Motor neuron (in vitro differentiated cells): ENCODE data around the gene SGSM2. TPM values are rescaled to one million over a fixed set of nuclear protein-coding genes. Genes with fewer than 3 reads are reported as not detected.
A peak's percentile ranks its signal among the peaks of the same experiment; 100 is the strongest.

ENCODE experiments used
- ATAC-seq, 8 experiments: fragments of 200-7000 bp; cut with Tn5 transposase; replicated peaks in 6 of 8; 2 replicates each; pipeline ENCODE4 v1.8.0; 2021; ENCODE audit warnings: mild to moderate bottlenecking in 8 of 8, moderate library complexity in 8 of 8
- H3K27ac ChIP-seq, 2 donors: fragments of 250-450 bp; sonication (Bioruptor Pico); 2 replicates each; pipeline ENCODE4 v1.9.0; 2021; ENCODE audit warnings: antibody characterized with exemption in 2 of 2, mild to moderate bottlenecking in 2 of 2, moderate library complexity in 1 of 2
- H3K4me1 ChIP-seq, 2 donors: fragments of 250-450 bp; sonication (Bioruptor Pico); replicated peaks in 1 of 2; 2 replicates each; pipeline ENCODE4 v1.6.1; 2021; ENCODE audit warnings: antibody characterized with exemption in 2 of 2, mild to moderate bottlenecking in 2 of 2, moderate library complexity in 1 of 2
- H3K4me3 ChIP-seq, 5 donors: fragments of 250-450 bp; sonication (Bioruptor Pico); 2 replicates each; pipeline ENCODE4 v1.9.0; 2021; ENCODE audit warnings: antibody characterized with exemption in 5 of 5, mild to moderate bottlenecking in 5 of 5, moderate library complexity in 4 of 5
- WGBS, 10 experiments: fragments of 450-650 bp; shearing (Covaris generic); methylation state at CpG; one replicate each; pipeline ENCODE4 v1.0.0; 2022; 5-methylcytosine and 5-hydroxymethylcytosine counted together
- in situ Hi-C, 9 experiments: fragments of 400-800 bp; cut with MboI; loops; one replicate each; pipeline ENCODE4 v1.15.0; 2021; ENCODE audit warnings: low sequenced_read_pairs in 9 of 9, low pct_unique_long_range_greater_than_20kb in 2 of 9; ENCODE audit not compliant: unreplicated experiment in 9 of 9
- total RNA-seq, 8 experiments: library from RNA; unstranded; fragments of 300-600 nt; gene quantifications; 2 replicates each; pipeline versions ENCODE4 v1.2.3 to v1.2.4, GENCODE V29; 2022

The SGSM2 gene
- total RNA-seq, 8 experiments from 2014 or later: 33.4 to 95.6 (median 46.4) TPM

- no peak for ATAC-seq
These were observed 38.1 kb downstream of the SGSM2 start for GRCh38 chr17:2375406-2375805.

DNA sequence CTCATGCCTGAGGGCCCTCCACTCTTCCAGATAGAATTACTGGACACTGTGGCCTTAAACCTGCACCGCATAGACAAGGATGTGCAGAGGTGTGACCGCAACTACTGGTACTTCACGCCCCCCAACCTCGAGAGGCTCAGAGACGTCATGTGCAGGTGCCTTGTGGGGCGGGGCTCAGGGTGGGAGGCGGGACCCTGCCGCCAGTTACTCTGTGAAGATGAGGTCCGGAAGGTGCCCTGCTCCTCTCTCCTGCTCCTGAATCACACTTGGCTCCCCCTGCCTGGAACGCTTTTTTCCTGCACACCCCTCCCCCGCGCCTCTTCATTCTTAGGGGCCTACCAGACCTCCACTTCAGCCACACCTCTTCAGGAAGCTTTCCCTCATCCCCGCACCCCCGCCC is 38.8 kb downstream of the SGSM2 start:
- no peak for ATAC-seq
- H3K4me3 ChIP-seq: no peak overlapping the region
- in situ Hi-C loops: no loop called here
- no peaks in the 10 kb centered on the region for H3K4me1 ChIP-seq
- WGBS, 10 experiments: 100% methylated on average over 2 to 4 of the region's 14 CpGs; no CpG with 5 or more reads in 7 of the 10 experiments
- H3K27ac ChIP-seq: no peak overlapping the region

More at GRCh38 chr17:2375406-2375805, 38.1 kb downstream of the SGSM2 start:
- Histone ChIP-seq H3K4me1 (no peaks in the 10 kb centered on the region), H3K4me3 (no peak overlapping the region), H3K27ac (no peak overlapping the region)
- 88 to 100% (median 97%) methylated on average over 6 to 10 of the region's 19 CpGs; no CpG with 5 or more reads in 6 of the 10 experiments for WGBS, 10 experiments
- in situ Hi-C loops: no loop called here

DNA sequence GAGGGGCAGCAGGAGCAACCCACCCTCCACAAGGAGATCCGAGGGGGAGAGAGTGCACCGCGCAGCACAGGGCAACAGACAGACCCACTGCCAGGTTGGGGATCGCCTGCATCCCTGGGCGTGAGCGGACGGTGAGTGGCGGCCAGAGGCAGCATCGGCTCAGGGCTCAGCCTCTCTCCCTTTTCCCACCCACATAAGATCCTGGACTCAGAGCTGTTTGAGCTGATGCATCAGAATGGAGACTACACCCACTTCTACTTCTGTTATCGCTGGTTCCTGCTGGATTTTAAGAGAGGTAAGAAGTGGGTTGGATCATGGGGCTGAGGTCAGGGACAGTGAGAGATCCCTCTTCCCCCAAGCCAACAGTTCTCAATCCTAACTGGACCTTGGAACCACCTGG is 40.4 kb downstream of the SGSM2 start:
- peaks cover under 1 to 2% of the 10 kb centered on the region in 2 donors for H3K4me1 ChIP-seq
- in situ Hi-C loops: no loop called here
- ATAC-seq: no peak
- no peak overlapping the region for H3K27ac ChIP-seq
- no peak overlapping the region for H3K4me3 ChIP-seq
- WGBS, 10 experiments: 83 to 96% (median 90%) methylated on average over 2 to 9 of the region's 10 CpGs; no CpG with 5 or more reads in 5 of the 10 experiments

DNA sequence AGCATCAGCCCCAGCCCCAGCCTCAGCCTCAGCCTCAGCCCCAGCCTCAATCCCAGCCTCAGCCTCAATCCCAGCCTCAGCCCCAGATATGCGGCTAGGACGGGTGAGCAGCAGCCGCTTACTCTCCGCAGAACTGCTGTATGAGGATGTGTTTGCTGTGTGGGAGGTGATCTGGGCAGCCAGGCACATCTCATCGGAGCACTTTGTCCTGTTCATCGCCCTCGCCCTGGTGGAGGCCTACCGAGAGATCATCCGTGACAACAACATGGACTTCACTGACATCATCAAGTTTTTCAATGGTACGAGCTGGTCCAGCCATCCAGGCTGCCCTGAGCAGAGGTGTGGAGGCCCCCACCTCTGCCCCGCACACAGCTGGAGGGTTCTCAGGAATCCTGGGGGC is 41.6 kb downstream of the SGSM2 start:
- ATAC-seq: no peak
- WGBS, 10 experiments: 80 to 100% (median 92%) methylated on average over 3 to 7 of the region's 11 CpGs; no CpG with 5 or more reads in 6 of the 10 experiments
- in situ Hi-C loops: no loop called here
- Histone ChIP-seq H3K4me1 (peaks cover 3 to 6% of the 10 kb centered on the region in 2 donors), H3K4me3 (no peak overlapping the region), H3K27ac (no peak overlapping the region)

DNA sequence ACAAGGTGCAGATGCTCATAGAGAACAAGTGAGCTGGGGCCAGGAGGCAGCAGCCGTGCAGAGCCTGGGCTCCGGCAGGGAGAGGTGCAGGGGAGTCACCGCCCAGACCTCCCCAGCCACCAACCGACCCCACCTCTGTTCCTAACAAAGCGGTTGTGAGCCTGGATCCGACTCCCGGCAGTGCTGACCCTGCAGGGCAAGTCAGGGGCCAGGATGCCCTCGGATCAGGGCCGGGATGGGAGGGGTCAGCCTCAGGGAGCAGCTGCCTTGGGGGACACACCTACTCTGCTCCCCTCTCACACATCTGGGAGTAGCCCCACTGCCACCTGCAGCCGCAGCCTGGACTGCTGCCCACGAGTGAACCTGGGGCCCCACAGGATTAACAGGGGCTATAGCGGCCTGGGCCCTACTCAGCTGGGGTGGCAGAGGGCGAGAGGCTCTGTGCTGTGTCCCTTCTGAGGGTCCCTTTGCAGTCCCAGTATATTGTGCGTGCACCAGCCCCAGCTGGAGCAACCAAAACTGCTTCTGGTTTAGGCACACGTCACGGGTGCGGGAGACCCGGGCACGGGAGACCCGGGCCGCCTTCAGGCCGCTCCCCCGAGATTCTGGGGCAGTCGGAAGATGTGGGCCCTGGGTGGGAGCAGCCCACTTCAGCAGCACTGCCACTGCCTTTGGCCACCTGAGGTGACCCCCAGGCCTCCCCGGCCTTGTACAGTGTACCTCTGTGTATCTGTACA is 42.4 kb downstream of the SGSM2 start:
- peak in 5 of 8 experiments; percentile 0 to 5 (median 2) for ATAC-seq
- 94 to 98% methylated on average over 9 to 10 of the region's 25 CpGs; no CpG with 5 or more reads in 8 of the 10 experiments for WGBS, 10 experiments
- Histone ChIP-seq H3K27ac (no peak overlapping the region), H3K4me1 (peaks cover 10 to 12% of the 10 kb centered on the region in 2 donors), H3K4me3 (no peak overlapping the region)
- in situ Hi-C loops: no loop called here

DNA sequence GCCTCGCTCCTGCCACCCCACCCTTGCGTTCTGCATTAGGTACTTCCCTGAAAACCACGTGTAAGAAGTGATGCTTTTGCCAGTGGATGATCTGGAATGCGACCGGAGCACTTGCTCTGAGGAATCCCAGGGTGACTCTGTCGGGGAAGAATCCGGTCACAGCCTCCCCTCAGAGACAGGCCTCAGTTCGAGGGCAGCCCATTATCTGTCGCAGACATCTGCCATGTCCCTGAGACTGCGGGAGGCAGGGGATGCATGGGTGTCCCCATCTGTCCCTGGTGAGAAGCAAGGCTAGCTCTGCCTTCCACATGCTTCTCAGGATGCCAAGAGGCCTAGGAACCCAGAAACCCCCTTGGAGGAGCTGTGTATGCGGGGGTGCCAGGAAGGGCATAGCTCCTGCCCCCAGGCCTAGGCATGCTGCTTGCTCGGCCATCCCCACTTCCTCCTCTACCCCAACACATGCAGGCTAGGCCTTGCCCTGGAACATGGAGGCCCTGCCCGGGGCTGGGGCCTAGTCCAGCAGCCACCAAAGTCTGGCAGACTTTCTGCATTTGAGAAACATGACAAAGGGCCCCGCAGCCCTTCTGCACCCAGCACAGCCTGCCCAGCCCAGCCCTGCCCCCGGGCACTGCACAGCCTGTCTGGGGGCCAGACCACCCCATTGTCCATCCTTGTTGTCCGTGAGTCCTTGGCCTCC is 43.1 kb downstream of the SGSM2 start:
- 10 to 100% (median 88%) methylated on average over 1 to 13 of the region's 16 CpGs; no CpG with 5 or more reads in 5 of the 10 experiments for WGBS, 10 experiments
- Histone ChIP-seq H3K4me1 (peaks cover 17 to 19% of the 10 kb centered on the region in 2 donors), H3K4me3 (no peak overlapping the region), H3K27ac (no peak overlapping the region)
- in situ Hi-C loops: no loop called here
- peak in 3 of 8 experiments; percentile 2 to 11 (median 4) for ATAC-seq

DNA sequence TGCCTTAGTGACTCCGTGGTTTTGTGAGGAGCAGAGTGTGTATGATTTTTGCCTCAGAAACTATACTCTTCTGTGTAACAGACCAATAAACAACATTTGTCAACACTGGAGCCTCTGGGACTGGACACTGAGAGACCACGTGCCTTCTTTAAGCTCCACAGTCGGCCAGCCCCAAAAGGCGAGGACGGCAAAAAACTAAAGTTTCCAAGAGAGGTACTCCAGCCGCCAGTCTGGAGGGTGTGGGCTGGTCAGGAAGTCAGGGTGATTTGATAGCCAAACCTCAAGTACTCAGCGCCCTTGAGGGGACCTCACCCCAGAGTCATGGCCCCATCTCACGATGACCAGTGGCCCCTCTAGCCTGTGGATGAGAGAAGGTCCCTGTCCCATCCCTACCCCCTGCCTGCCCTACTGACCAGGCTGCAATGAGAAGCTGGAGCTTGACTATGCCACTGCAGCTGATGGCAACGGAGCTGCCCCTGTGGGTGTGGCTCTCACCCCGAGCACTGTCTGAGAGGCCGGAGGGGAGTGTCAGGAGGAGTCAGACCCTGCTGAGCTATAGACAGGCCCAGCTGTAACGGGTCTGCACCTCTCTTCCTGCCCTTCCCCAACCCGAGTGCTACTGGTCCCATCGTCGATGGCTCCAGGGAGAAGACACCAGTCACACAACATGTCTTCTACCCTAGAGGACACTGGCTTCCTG is 43.8 kb downstream of the SGSM2 start:
- no peak overlapping the region for H3K4me3 ChIP-seq
- H3K4me1 ChIP-seq: peaks cover 24 to 27% of the 10 kb centered on the region in 2 donors
- in situ Hi-C loops: no loop called here
- H3K27ac ChIP-seq: no peak overlapping the region
- 76 to 100% (median 90%) methylated on average over 1 to 10 of the region's 15 CpGs; no CpG with 5 or more reads in 4 of the 10 experiments for WGBS, 10 experiments
- ATAC-seq: peak in 4 of 8 experiments; percentile 1 to 9 (median 8)

- in situ Hi-C loops: no loop called here
- 66 to 94% (median 87%) methylated on average over 3 to 10 of the region's 11 CpGs; no CpG with 5 or more reads in 1 of the 10 experiments for WGBS, 10 experiments
- H3K4me1 ChIP-seq: peaks cover 35 to 37% of the 10 kb centered on the region in 2 donors
- H3K27ac ChIP-seq: peak overlapping the region in 1 of 2 donors; percentile 72
- no peak for ATAC-seq
- no peak overlapping the region for H3K4me3 ChIP-seq
These were observed 46.4 kb downstream of the SGSM2 start for GRCh38 chr17:2383628-2384167.

- no peak overlapping the region for H3K4me3 ChIP-seq
- H3K27ac ChIP-seq: peak overlapping the region; percentile 70 to 72
- in situ Hi-C loops: no loop called here
- H3K4me1 ChIP-seq: peaks cover 40 to 43% of the 10 kb centered on the region in 2 donors
- ATAC-seq: peak in 5 of 8 experiments; percentile 6 to 32 (median 25)
- no CpG with 5 or more reads among the region's 22 CpGs for WGBS, 10 experiments
These were observed 47.3 kb downstream of the SGSM2 start for GRCh38 chr17:2384439-2385127.

GRCh38 chr17:2385240-2386210 is 48.2 kb downstream of the SGSM2 start:
- no peak overlapping the region for H3K4me3 ChIP-seq
- peaks cover 45 to 51% of the 10 kb centered on the region in 2 donors for H3K4me1 ChIP-seq
- peak in 4 of 8 experiments; percentile 34 to 43 (median 38) for ATAC-seq
- peak overlapping the region; percentile 70 to 72 for H3K27ac ChIP-seq
- WGBS, 10 experiments: 23 to 83% (median 52%) methylated on average over 2 to 5 of the region's 18 CpGs; no CpG with 5 or more reads in 6 of the 10 experiments
- in situ Hi-C loops: no loop called here

GRCh38 chr17:2386400-2387085 is 49.2 kb downstream of the SGSM2 start:
- in situ Hi-C loops: no loop called here
- Histone ChIP-seq H3K4me3 (no peak overlapping the region), H3K4me1 (peaks cover 47 to 53% of the 10 kb centered on the region in 2 donors), H3K27ac (peak overlapping the region in 1 of 2 donors; percentile 72)
- ATAC-seq: no peak
- 60 to 80% methylated on average over 1 to 4 of the region's 22 CpGs; no CpG with 5 or more reads in 8 of the 10 experiments for WGBS, 10 experiments
